NCI-H128 (cell line): ENCODE measurements around the gene CDK19.
"Not testable (repeated sequence)": the region's sequence is repeated elsewhere in the genome, so short reads cannot be mapped to it uniquely, and the experiment has no call there.

Experiments used
- DNase-seq: peaks from one replicate; lab custom pipeline; 2025; ENCODE audit not compliant: unreplicated experiment; lab: John Stamatoyannopoulos, UW

CDK19 gene

GRCh38 chr6:110629153-110629552 is 186.1 kb downstream of the CDK19 start:
- DNase-seq, result no peak

GRCh38 chr6:110628330-110628729 is 186.9 kb downstream of the CDK19 start:
- DNase-seq, result no peak

- DNase-seq, result no peak
Observed at GRCh38 chr6:110626442-110626841, 188.8 kb downstream of the CDK19 start.

- no peak for DNase-seq
Observed at GRCh38 chr6:110625883-110626282, 189.4 kb downstream of the CDK19 start.

GRCh38 chr6:110622912-110623578 is 192.2 kb downstream of the CDK19 start:
- no peak for DNase-seq

- no peak for DNase-seq
Observed at GRCh38 chr6:110621061-110621460, 194.2 kb downstream of the CDK19 start.

- no peak for DNase-seq
Observed at GRCh38 chr6:110620065-110620464, 195.2 kb downstream of the CDK19 start.

GRCh38 chr6:110619275-110619908 is 195.9 kb downstream of the CDK19 start:
- no peak for DNase-seq

- no peak for DNase-seq
Observed at GRCh38 chr6:110618591-110619267, 196.5 kb downstream of the CDK19 start.

- DNase-seq, result no peak
Observed at GRCh38 chr6:110617057-110617456, 198.2 kb downstream of the CDK19 start.

- no peak for DNase-seq
Observed at GRCh38 chr6:110615722-110616121, 199.5 kb downstream of the CDK19 start.

GRCh38 chr6:110614586-110614985 is 200.7 kb downstream of the CDK19 start:
- DNase-seq, result no peak

GRCh38 chr6:110614106-110614505 is 201.2 kb downstream of the CDK19 start:
- DNase-seq, result no peak

GRCh38 chr6:110613356-110613755 is 201.9 kb downstream of the CDK19 start:
- no peak for DNase-seq

- no peak for DNase-seq
Observed at GRCh38 chr6:110612298-110612697, 203.0 kb downstream of the CDK19 start.

GRCh38 chr6:110609101-110609500 is 206.2 kb downstream of the CDK19 start:
- no peak for DNase-seq

GRCh38 chr6:110608151-110608550 is 207.1 kb downstream of the CDK19 start:
- DNase-seq, result no peak

- DNase-seq, result no peak
Observed at GRCh38 chr6:110606151-110606550, 209.1 kb downstream of the CDK19 start.

- not testable (repeated sequence) for DNase-seq
Observed at GRCh38 chr6:110600640-110601039, 214.6 kb downstream of the CDK19 start.

- DNase-seq, result no peak
Observed at GRCh38 chr6:110597761-110598160, 217.5 kb downstream of the CDK19 start.

GRCh38 chr6:110596354-110596753 is 218.9 kb downstream of the CDK19 start:
- no peak for DNase-seq

GRCh38 chr6:110595112-110595511 is 220.2 kb downstream of the CDK19 start:
- no peak for DNase-seq
